Hair follicle dermal papilla cell (primary cell): ENCODE measurements around the gene KMO. TPM values are rescaled to one million over a fixed set of nuclear protein-coding genes. Genes with fewer than 3 reads are reported as not detected.

Experiments
- total RNA-seq: library from RNA; depleted of rRNA; stranded (reverse); fragments of >200 nt; gene quantifications from 2 replicates; pipeline ENCODE4 v1.2.3, GENCODE V29; 2012

KMO gene
- total RNA-seq = under 0.01 and 0.49 TPM in 2 replicates

GRCh38 chr1:241532162-241532531, at the start of gene KMO:
TSS of gene KMO (plus strand) at chr1:241532378. CDS start at chr1:241532445, 67 bp downstream.

GRCh38 chr1:241519308-241520079, 12.7 kb upstream of the KMO start, which contains the start of gene FH:
TSS of gene FH (minus strand) at chr1:241519755. CDS start at chr1:241519722, 33 bp downstream.

GRCh38 chr1:241640149-241640866, 108.1 kb downstream of the KMO start, which contains the start of the genes CHML and OPN3:
TSS of gene CHML (minus strand) at chr1:241640369. CDS start at chr1:241635766, 4,603 bp downstream.
TSS of gene OPN3 (minus strand) at chr1:241640369. CDS start at chr1:241640254, 115 bp downstream.

Other genes starting within 250 kb of the KMO start
- gene RGS7, start 175.2 kb upstream of the KMO start, total RNA-seq = 1.3 and 2.8 TPM in 2 replicates
- gene FH, start 12.6 kb upstream of the KMO start, total RNA-seq = 71.7 and 74.7 TPM in 2 replicates
- 16.8 and 19.1 TPM in 2 replicates for gene CHML, start 108.0 kb downstream of the KMO start, total RNA-seq
- 14.3 and 14.6 TPM in 2 replicates for gene OPN3, start 108.0 kb downstream of the KMO start, total RNA-seq
- gene WDR64, start 119.9 kb downstream of the KMO start, total RNA-seq = under 0.01 TPM in 1 of 2 replicates, not detected in the other